HFF-Myc (cell line): ENCODE measurements around the gene FAM81A.

Experiments used
- DNase-seq: peaks from one replicate; pipeline ENCODE4 v3.0.0-alpha.2; 2011; ENCODE audit warnings: low read depth; ENCODE audit errors: extremely low read depth
- H3K4me3 ChIP-seq: replicated peaks from 2 replicates; pipeline ENCODE4 v1.5.1; 2011; ENCODE audit warnings: low read depth, mild to moderate bottlenecking, control low read depth, low read length
- TF ChIP-seq, protein P1 (sequence below): IDR thresholded peaks from 2 replicates; pipeline ENCODE4 v1.5.1; 2012; ENCODE audit warnings: mild to moderate bottlenecking, low read depth, low read length, control low read depth; ENCODE audit errors: missing control alignments

The FAM81A gene

DNA sequence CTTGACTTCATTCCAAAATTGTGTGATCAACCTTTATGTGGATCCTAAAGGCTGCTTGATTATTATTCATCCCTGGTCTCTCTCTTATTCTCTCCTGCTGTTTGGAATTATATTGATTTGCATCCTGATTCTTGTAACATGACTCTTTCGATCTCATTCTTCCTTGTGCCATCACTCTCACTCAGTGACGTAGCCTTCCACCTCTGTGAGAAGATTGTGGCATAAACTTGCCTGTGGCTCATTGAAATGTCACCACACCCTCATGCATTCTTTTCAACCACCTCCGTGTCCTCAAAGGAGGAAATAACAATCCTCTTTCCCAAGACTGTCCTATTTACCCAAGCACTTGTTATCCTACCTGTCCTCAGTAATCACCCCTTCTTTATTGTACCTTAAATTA is 132.3 kb downstream of the FAM81A start:
- H3K4me3 ChIP-seq = no peak overlapping the region
- no peak for DNase-seq
- TF ChIP-seq, protein P1, sequence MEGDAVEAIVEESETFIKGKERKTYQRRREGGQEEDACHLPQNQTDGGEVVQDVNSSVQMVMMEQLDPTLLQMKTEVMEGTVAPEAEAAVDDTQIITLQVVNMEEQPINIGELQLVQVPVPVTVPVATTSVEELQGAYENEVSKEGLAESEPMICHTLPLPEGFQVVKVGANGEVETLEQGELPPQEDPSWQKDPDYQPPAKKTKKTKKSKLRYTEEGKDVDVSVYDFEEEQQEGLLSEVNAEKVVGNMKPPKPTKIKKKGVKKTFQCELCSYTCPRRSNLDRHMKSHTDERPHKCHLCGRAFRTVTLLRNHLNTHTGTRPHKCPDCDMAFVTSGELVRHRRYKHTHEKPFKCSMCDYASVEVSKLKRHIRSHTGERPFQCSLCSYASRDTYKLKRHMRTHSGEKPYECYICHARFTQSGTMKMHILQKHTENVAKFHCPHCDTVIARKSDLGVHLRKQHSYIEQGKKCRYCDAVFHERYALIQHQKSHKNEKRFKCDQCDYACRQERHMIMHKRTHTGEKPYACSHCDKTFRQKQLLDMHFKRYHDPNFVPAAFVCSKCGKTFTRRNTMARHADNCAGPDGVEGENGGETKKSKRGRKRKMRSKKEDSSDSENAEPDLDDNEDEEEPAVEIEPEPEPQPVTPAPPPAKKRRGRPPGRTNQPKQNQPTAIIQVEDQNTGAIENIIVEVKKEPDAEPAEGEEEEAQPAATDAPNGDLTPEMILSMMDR = no peak

DNA sequence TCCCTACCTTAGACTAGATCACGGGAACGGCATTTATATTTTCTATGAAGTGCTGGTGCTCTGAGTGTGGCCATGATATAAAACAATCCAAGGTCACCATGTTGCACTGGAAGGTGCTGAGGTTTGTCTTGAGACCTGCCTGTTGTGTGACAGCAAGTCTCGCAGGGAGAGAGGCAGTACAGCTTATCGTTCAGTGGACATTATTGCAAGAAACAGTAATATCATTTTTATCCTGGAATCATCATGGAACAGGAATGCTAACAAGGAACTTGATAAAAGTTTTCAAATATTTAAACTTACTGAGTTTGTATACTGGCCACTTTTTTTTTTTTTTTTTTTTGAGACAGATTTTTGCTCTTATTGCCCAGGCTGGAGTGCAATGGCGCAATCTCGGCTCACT is 133.6 kb downstream of the FAM81A start:
- no peak for DNase-seq
- H3K4me3 ChIP-seq = no peak overlapping the region
- TF ChIP-seq, protein P1 = no peak
